GM12878 (cell line): Measurements from ENCODE around the gene SLC10A2. TPM values are rescaled to one million over a fixed set of nuclear protein-coding genes. Genes with fewer than 3 reads are reported as not detected.

Experiments used
- ATAC-seq: fragments of 200-7000 bp; cut with Tn5 transposase; 3 replicates; pipeline ENCODE4 v1.9.1; 2020; ENCODE audit warnings: mild to moderate bottlenecking, moderate library complexity
- Bru-seq: library from RNA; stranded (reverse); fragments of 400-500 nt; gene quantifications from one replicate; lab custom pipeline; 2021; lab: Mats Ljungman, UMichigan
- BruChase-seq, 2 experiments: library from RNA; stranded (reverse); fragments of 400-500 nt; gene quantifications; one replicate each; lab custom pipeline; 2021; lab: Mats Ljungman, UMichigan
- BruUV-seq: library from RNA; stranded (reverse); fragments of 400-500 nt; replicated peaks from 2 replicates; lab custom pipeline; 2021; lab: Mats Ljungman, UMichigan
- CTCF ChIA-PET: fragments of 300-600 bp; sonication (Branson Sonifier 250); formaldehyde crosslinking; extraction: SDS; loops from one replicate; lab custom pipeline; 2021; ENCODE audit warnings: inconsistent platforms; lab: Yijun Ruan, JAX
- POLR2A ChIA-PET: fragments of 350-600 bp; formaldehyde crosslinking; extraction: SDS; loops from one replicate; lab custom pipeline; 2021; ENCODE audit warnings: inconsistent platforms; lab: Charles Lee
- RAD21 ChIA-PET: fragments of 300-600 bp; sonication (Branson Sonifier 250); formaldehyde crosslinking; loops from one replicate; lab custom pipeline; 2023; ENCODE audit warnings: antibody characterized with exemption; ENCODE audit not compliant: unreplicated experiment; lab: Charles Lee
- SMC1A ChIA-PET: fragments of 300-600 bp; sonication (Branson Sonifier 250); formaldehyde crosslinking; loops from one replicate; lab custom pipeline; 2023; ENCODE audit not compliant: unreplicated experiment, uncharacterized antibody; lab: Charles Lee
- DNase-seq: peaks from one replicate; pipeline ENCODE4 v3.0.0-alpha.2; 2011; ENCODE audit warnings: low read depth, low spot score
- FAIRE-seq: peaks from 3 replicates; lab custom pipeline; 2011; peaks lifted over from hg19 to GRCh38; lab: Jason Lieb, UNC
- H2AFZ ChIP-seq: 2 replicates; pipeline ENCODE4 v1.6.0; 2011; ENCODE audit warnings: low read depth, low read length, control low read depth; ENCODE audit not compliant: control insufficient read depth
- H3K27ac ChIP-seq: 2 replicates; pipeline ENCODE4 v1.5.1; 2011; ENCODE audit warnings: control low read depth; ENCODE audit not compliant: control insufficient read depth, insufficient read depth
- H3K27me3 ChIP-seq, 2 experiments: replicated peaks in 1 of 2; 2 replicates each; pipeline versions ENCODE4 v1.6.0 to v1.6.1; 2011; ENCODE audit warnings: low read length in 1 of 2; ENCODE audit not compliant: control insufficient read depth in 2 of 2, insufficient read depth in 2 of 2
- H3K36me3 ChIP-seq, 2 experiments: 2 replicates each; pipeline ENCODE4 v1.5.1; 2011; ENCODE audit warnings: low read length in 1 of 2; ENCODE audit not compliant: control insufficient read depth in 2 of 2, insufficient read depth in 2 of 2
- H3K4me1 ChIP-seq: 2 replicates; pipeline ENCODE4 v1.6.1; 2011; ENCODE audit warnings: mild to moderate bottlenecking, low read length, moderate library complexity, mixed read lengths; ENCODE audit not compliant: control insufficient read depth, insufficient read depth
- H3K4me2 ChIP-seq: 2 replicates; pipeline ENCODE4 v1.6.0; 2011; ENCODE audit warnings: control low read depth; ENCODE audit not compliant: control insufficient read depth, insufficient read depth
- H3K4me3 ChIP-seq: fragments of 200-600 bp; sonication (generic); 2 replicates; pipeline ENCODE4 v1.5.1; 2016
- H3K79me2 ChIP-seq: 2 replicates; pipeline ENCODE4 v1.6.0; 2011; ENCODE audit warnings: low read length; ENCODE audit not compliant: control insufficient read depth, insufficient read depth
- H3K9ac ChIP-seq: 2 replicates; pipeline ENCODE4 v1.8.0; 2011; ENCODE audit warnings: low read length, control low read depth, mixed read lengths; ENCODE audit not compliant: control insufficient read depth, insufficient read depth
- H3K9me3 ChIP-seq: replicated peaks from 3 replicates; pipeline ENCODE4 v1.5.1; 2011; ENCODE audit warnings: mild to moderate bottlenecking, low read length; ENCODE audit not compliant: control insufficient read depth, insufficient read depth
- H4K20me1 ChIP-seq: 2 replicates; pipeline ENCODE4 v1.6.0; 2011; ENCODE audit not compliant: control insufficient read depth, insufficient read depth
- SUZ12 ChIP-seq: fragments of 200-600 bp; sonication (generic); IDR thresholded peaks from one replicate; pipeline ENCODE4 v1.6.1; 2018; ENCODE audit warnings: antibody characterized with exemption, mild to moderate bottlenecking; ENCODE audit not compliant: unreplicated experiment
- ZNF592 ChIP-seq: fragments of 450-650 bp; IDR thresholded peaks from 2 replicates; pipeline ENCODE4 v1.6.1; 2017; ENCODE audit warnings: mild to moderate bottlenecking, moderate library complexity
- WGBS: methylation state at CpG from one replicate; pipeline ENCODE4 v1.1.6; 2016; ENCODE audit warnings: low lambda C conversion rate; ENCODE audit not compliant: insufficient replicate concordance, insufficient coverage; ENCODE audit errors: missing lambda C conversion rate; 5-methylcytosine and 5-hydroxymethylcytosine counted together
- in situ Hi-C: fragments of 300-500 bp; cut with MboI; formaldehyde crosslinking; loops from 9 replicates; pipeline ENCODE4 v1.14.3; 2018; ENCODE audit warnings: mixed read lengths
- intact Hi-C: fragments of 100-400 bp; cut with micrococcal nuclease; formaldehyde crosslinking; loops from one replicate; pipeline ENCODE4 v1.14.2; 2022; ENCODE audit not compliant: unreplicated experiment
- long read RNA-seq, 2 experiments: library from polyadenylated mRNA; unstranded; transcript quantifications; one replicate each; pipeline ENCODE4 v2.0.0, GENCODE V29; 2019 to 2020
- polyA minus RNA-seq, 3 experiments: library from RNA; depleted of rRNA, polyadenylated mRNA; stranded (reverse); fragments of >200 nt; gene quantifications; 2 replicates each; pipeline ENCODE4 v1.2.3, GENCODE V29; 2011
- polyA plus RNA-seq, 11 experiments: library from polyadenylated mRNA; depleted of rRNA in 4 of 11; unstranded in 6 of 11; stranded (reverse) in 5 of 11; fragments of >200 nt; fragmentation: Nextera tagmentation in 4 of 11; fragmentation: Illumina TruSeq in 1 of 11; extraction: Ambion mirVana in 4 of 11; extraction: Trizol in 1 of 11; gene quantifications; 1 replicate in 1 of 11; 2 replicates in 10 of 11; pipeline versions ENCODE4 v1.2.1 to v1.2.3, GENCODE V29; 2011 to 2016; ENCODE audit warnings: inconsistent platforms in 2 of 11, missing spikeins in 2 of 11, low read depth in 1 of 11
- total RNA-seq, 4 experiments: library from RNA; depleted of rRNA in 3 of 4; stranded (reverse); fragments of >200 nt in 3 of 4; fragmentation: Illumina TruSeq in 1 of 4; extraction: Trizol in 1 of 4; gene quantifications; 2 replicates each; pipeline versions ENCODE4 v1.2.1 to v1.2.3, GENCODE V29; 2013 to 2021

Gene SLC10A2
- 0.15 TPM in 1 of 2 replicates, not detected in the other for total RNA-seq (2013; cell fraction: nucleolus; rRNA removed)
- total RNA-seq (2014; rRNA removed) (not detected in 2 replicates), total RNA-seq (2014; rRNA removed; fragmentation: Illumina TruSeq; extraction: Trizol) (not detected in 2 replicates), total RNA-seq (2021) (not detected in 2 replicates), polyA plus RNA-seq (2011; rRNA removed) (0.03 and 0.04 TPM in 2 replicates), polyA plus RNA-seq (2014; fragmentation: Illumina TruSeq; extraction: Trizol) (0.01 TPM in 1 of 2 replicates, not detected in the other), polyA plus RNA-seq (2014; fragmentation: Nextera tagmentation; extraction: Ambion mirVana) (under 1 TPM in 1 of 2 experiments, not detected in 1; 0.02 TPM), polyA plus RNA-seq (2014; rRNA removed) (not detected in 2 replicates), polyA plus RNA-seq (2016; fragmentation: Nextera tagmentation; extraction: Ambion mirVana) (not detected), polyA minus RNA-seq (2011; rRNA and poly(A)+ RNA removed) (not detected in 2 replicates), Bru-seq, nascent RNA (percentile 16 among the genes with signal in this experiment), BruChase-seq, experiment 1, labeled RNA remaining after a 6-hour chase (percentile 11 among the genes with signal in this experiment), BruChase-seq, experiment 2, labeled RNA remaining after a 2-hour chase (percentile 16 among the genes with signal in this experiment)
- polyA plus RNA-seq (2011; ENCODE audit: low read depth): not detected
- polyA plus RNA-seq (2011; cell fraction: cytosol; rRNA removed): 0.02 TPM in 1 of 2 replicates, not detected in the other
- not detected in 2 replicates for polyA plus RNA-seq (2011; cell fraction: nucleus; rRNA removed)
- polyA plus RNA-seq (2012): 0.07 and 0.11 TPM in 2 replicates
- polyA minus RNA-seq (2011; cell fraction: cytosol; rRNA and poly(A)+ RNA removed): not detected in 2 replicates
- not detected in 2 replicates for polyA minus RNA-seq (2011; cell fraction: nucleus; rRNA and poly(A)+ RNA removed)
- long read RNA-seq, experiment 1: 0 reads
- long read RNA-seq, experiment 2: 0 reads

DNA sequence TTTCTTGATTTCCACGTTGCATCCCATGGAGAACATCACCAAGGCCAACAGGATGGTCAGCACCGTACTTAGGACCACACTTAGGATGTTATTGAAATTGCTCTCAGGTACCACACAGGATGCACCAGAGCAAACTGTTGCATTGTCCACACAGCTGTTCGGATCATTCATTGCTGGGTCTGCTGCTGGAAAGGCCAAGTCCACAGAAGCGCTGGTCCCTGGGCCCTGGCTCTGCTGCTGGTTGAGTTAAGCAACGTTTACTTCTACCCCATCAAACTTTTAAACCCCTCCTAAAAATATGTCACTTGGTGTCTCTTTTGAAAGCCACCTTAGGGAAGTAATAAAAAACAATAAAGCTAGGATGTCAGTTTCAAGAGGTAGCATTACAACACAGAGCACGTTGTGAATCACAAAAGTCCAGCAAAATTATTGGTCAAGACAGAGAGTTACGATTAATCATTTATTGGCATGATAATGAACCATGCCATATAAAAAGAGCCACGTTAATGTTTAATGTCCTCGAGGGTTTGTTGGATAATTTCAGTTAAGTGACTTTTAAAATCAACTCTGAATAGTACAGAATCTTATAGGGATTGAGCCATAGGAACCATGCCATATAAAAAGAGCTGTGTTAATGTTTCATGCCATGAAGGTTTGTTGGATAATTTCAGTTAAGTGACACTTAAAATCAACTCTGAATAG is at the start of gene SLC10A2:
SLC10A2 (minus strand) TSS at position 339 of the 702 bp plus-strand sequence; CDS start at position 171, 168 bp downstream.
- Histone ChIP-seq H2AFZ (no peak within 1 kb of the TSS), H3K4me3 (no peak within 1 kb of the TSS), H3K27ac (no peak within 1 kb of the TSS), H3K9ac (no peak within 1 kb of the TSS), H3K9me3 (no peaks in the 10 kb centered on the region; the same call in 1 of the 3 replicates), H3K4me1 (peaks cover 11% of the 10 kb centered on the region), H3K27me3 (no peaks in the 10 kb centered on the region), H4K20me1 (no peaks in the 10 kb centered on the region), H3K4me2 (no peak within 1 kb of the TSS), H3K36me3 (no peaks in the 10 kb centered on the region), H3K79me2 (no peaks in the 10 kb centered on the region)
- DNase-seq: no peak
- BruUV-seq: no TSS peak
- RAD21 ChIA-PET: no interaction called here
- ATAC-seq: no peak
- WGBS: 42% methylated on average over 9 of the region's 9 CpGs
- CTCF ChIA-PET: interaction anchor here (1.0 kb wide), 1 partner anchor 144 kb away, joined by 3 read pairs; no protein-coding TSS in a partner anchor
- SMC1A ChIA-PET: interaction anchor here (0.8 to 1.3 kb wide), 2 partner anchors 22 to 67 kb away, joined by 3 read pairs; no protein-coding TSS in a partner anchor
- in situ Hi-C loops: no loop called here
- intact Hi-C loops: loop anchor here (2.0 to 10.0 kb wide), 3 partner anchors 61 to 131 kb away; no protein-coding TSS in a partner anchor
- FAIRE-seq: no peak
- TF ChIP-seq SUZ12: no peak
- TF ChIP-seq ZNF592: no peak
- POLR2A ChIA-PET: no interaction called here
